DND-41 (cell line): ENCODE measurements around the gene SNX18.

ENCODE experiments used
- CTCF ChIP-seq: IDR thresholded peaks from 2 replicates; pipeline ENCODE4 v1.5.1; 2012; ENCODE audit warnings: borderline replicate concordance, low read length, moderate library complexity, mild to moderate bottlenecking; ENCODE audit not compliant: poor library complexity, severe bottlenecking; ENCODE audit errors: extremely low read depth
- EZH2 ChIP-seq: IDR thresholded peaks from 3 replicates; pipeline ENCODE4 v1.6.1; 2012; ENCODE audit warnings: borderline replicate concordance, low read depth, mild to moderate bottlenecking, moderate library complexity, low read length, inconsistent platforms; ENCODE audit not compliant: severe bottlenecking

DNA sequence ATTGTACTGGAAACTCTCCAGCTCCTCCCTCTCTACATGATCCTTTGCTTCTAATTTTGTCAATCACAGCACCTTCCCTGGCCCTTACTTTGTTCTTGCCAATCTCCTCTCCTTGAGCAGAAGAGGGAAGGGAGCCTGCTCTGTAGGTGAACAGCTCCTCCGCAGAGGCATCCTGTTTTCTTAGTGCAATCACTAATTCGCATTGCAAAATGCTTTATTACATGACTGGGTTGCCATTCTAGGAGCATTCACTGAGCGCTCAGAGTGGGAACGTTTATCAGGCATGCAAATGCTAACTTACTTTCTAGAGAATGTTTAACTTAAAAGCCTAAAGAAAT is 416 bp upstream of the SNX18 start:
- no peak for TF ChIP-seq CTCF
- TF ChIP-seq EZH2: no peak
